K562 (cell line): ENCODE measurements around the gene PTPRG.

Experiments used
- ADNP ChIP-seq: fragments of 200-800 bp; sonication (Bioruptor generic); IDR thresholded peaks from 2 replicates; pipeline ENCODE4 v1.6.1; 2016; ENCODE audit warnings: missing genetic modification characterization, missing compliant biosample characterization
- BRF1 ChIP-seq: IDR thresholded peaks from 3 replicates; pipeline ENCODE4 v1.6.1; 2011; ENCODE audit warnings: borderline replicate concordance, mild to moderate bottlenecking; ENCODE audit not compliant: insufficient read length; ENCODE audit errors: extremely low read depth
- CHD2 ChIP-seq: IDR thresholded peaks from 2 replicates; pipeline ENCODE4 v1.6.1; 2011; ENCODE audit warnings: low read depth, low read length
- JUND ChIP-seq, 2 experiments: IDR thresholded peaks; 2 replicates in 1 of 2; 3 replicates in 1 of 2; pipeline ENCODE4 v1.6.1; 2011; ENCODE audit warnings: borderline replicate concordance in 2 of 2, low read depth in 2 of 2, low read length in 2 of 2, improper control_type of control experiment in 1 of 2, missing biosample characterization in 1 of 2, missing genetic modification characterization in 1 of 2, missing genetic modification reagents in 1 of 2
- NR2C2 ChIP-seq, 2 experiments: fragments of 200-800 bp in 1 of 2; sonication (Bioruptor generic) in 1 of 2; sonication (generic) in 1 of 2; formaldehyde crosslinking in 1 of 2; IDR thresholded peaks; 2 replicates each; pipeline versions ENCODE4 v1.6.1 to v1.8.0; 2016 to 2022; ENCODE audit warnings: mild to moderate bottlenecking in 1 of 2, missing compliant biosample characterization in 1 of 2, missing genetic modification characterization in 1 of 2, missing genetic modification reagents in 1 of 2
- POLR2A ChIP-seq: fragments of 450-650 bp; conservative IDR thresholded peaks from 2 replicates; pipeline ENCODE4 v1.6.1; 2016
- SMC3 ChIP-seq: conservative IDR thresholded peaks from 2 replicates; pipeline ENCODE4 v1.6.1; 2011; ENCODE audit warnings: low read depth, low read length, improper control_type of control experiment; ENCODE audit not compliant: insufficient read depth
- TAF1 ChIP-seq: IDR thresholded peaks from 2 replicates; pipeline ENCODE4 v1.6.1; 2011; ENCODE audit warnings: mild to moderate bottlenecking, low read length, moderate library complexity; ENCODE audit not compliant: insufficient read depth, control insufficient read depth, severe bottlenecking; ENCODE audit errors: extremely low read depth
- ZZZ3 ChIP-seq: fragments of 450-650 bp; IDR thresholded peaks from 2 replicates; pipeline ENCODE4 v1.6.1; 2016; ENCODE audit warnings: antibody characterized with exemption, mild to moderate bottlenecking, moderate library complexity
- TF ChIP-seq, protein P1 (sequence below), 3 experiments: IDR thresholded peaks in 2 of 3; conservative IDR thresholded peaks in 1 of 3; 2 replicates each; pipeline ENCODE4 v1.5.1; 2011 to 2012; ENCODE audit warnings: low read length in 3 of 3, mild to moderate bottlenecking in 3 of 3, control low read depth in 2 of 3, improper control_type of control experiment in 1 of 3, inconsistent platforms in 1 of 3, low read depth in 1 of 3, mixed read lengths in 1 of 3, moderate library complexity in 1 of 3; ENCODE audit not compliant: insufficient read depth in 2 of 3

DNA sequence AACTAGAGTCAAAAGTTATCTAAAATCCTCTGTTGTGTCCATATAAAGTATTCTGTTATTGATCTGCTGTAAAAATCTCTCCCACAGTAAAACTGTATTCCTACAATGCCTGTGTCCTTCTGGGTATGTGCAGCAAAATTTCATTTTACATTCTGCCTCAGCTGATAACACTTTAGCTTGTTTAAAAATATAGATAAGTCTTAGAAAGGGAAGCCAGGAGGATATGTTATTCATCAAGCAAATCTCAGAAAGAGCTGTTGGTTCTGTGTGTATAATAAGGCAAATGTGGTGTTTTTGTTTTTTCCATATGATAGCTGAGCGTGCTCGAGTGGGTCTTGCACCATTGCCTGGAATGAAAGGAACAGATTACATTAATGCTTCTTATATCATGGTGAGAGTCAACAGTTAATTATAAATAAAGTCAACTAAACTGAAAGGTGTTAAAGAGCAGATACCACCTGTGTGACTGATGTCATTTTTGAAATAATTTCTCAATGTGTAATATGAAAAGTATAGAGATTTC, 715.3 kb downstream of the PTPRG start:
- TF ChIP-seq TAF1 = no peak
- no peak for TF ChIP-seq JUND (IDR thresholded peaks at IDR 0.05; ENCODE audit: borderline replicate concordance, low read depth, low read length)
- no peak for TF ChIP-seq JUND (tag; IDR thresholded peaks at IDR 0.05; ENCODE audit: borderline replicate concordance, low read depth, low read length)
- no peak for TF ChIP-seq NR2C2 (CRISPR knock-in tag; IDR thresholded peaks at IDR 0.05)
- no peak for TF ChIP-seq NR2C2 (tag; IDR thresholded peaks at IDR 0.05)
- no peak for TF ChIP-seq ADNP
- no peak for TF ChIP-seq CHD2
- TF ChIP-seq BRF1 = no peak
- no peak for TF ChIP-seq SMC3
- no peak for TF ChIP-seq POLR2A
- TF ChIP-seq, protein P1, sequence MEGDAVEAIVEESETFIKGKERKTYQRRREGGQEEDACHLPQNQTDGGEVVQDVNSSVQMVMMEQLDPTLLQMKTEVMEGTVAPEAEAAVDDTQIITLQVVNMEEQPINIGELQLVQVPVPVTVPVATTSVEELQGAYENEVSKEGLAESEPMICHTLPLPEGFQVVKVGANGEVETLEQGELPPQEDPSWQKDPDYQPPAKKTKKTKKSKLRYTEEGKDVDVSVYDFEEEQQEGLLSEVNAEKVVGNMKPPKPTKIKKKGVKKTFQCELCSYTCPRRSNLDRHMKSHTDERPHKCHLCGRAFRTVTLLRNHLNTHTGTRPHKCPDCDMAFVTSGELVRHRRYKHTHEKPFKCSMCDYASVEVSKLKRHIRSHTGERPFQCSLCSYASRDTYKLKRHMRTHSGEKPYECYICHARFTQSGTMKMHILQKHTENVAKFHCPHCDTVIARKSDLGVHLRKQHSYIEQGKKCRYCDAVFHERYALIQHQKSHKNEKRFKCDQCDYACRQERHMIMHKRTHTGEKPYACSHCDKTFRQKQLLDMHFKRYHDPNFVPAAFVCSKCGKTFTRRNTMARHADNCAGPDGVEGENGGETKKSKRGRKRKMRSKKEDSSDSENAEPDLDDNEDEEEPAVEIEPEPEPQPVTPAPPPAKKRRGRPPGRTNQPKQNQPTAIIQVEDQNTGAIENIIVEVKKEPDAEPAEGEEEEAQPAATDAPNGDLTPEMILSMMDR (IDR thresholded peaks at IDR 0.05 in 2 of 3, conservative IDR thresholded peaks at IDR 0.05 in 1 of 3; ENCODE audit: insufficient read depth in 2 of 3, low read depth in 1 of 3, low read length in 3 of 3) = no peak
- no peak for TF ChIP-seq ZZZ3
